Caco-2 (cell line): ENCODE results near the gene PLEKHA5. TPM values are rescaled to one million over a fixed set of nuclear protein-coding genes. Genes with fewer than 3 reads are reported as not detected.

ENCODE experiments used
- BruUV-seq: library from RNA; stranded (reverse); fragments of 400-500 nt; replicated peaks from 2 replicates; lab custom pipeline; 2021; lab: Mats Ljungman, UMichigan
- CTCF ChIA-PET: fragments of 300-600 bp; sonication (Branson Sonifier 250); formaldehyde crosslinking; loops from one replicate; lab custom pipeline; 2022; ENCODE audit warnings: antibody characterized with exemption; lab: Charles Lee
- POLR2A ChIA-PET: fragments of 300-600 bp; sonication (Branson Sonifier 250); formaldehyde crosslinking; loops from one replicate; lab custom pipeline; 2022; ENCODE audit warnings: antibody characterized with exemption; lab: Charles Lee
- DNase-seq, 2 experiments: peaks; one replicate each; pipeline versions ENCODE4 v3.0.0 to v3.0.0-alpha.2; 2020 to 2022
- H3K27me3 ChIP-seq: replicated peaks from 2 replicates; pipeline ENCODE4 v1.6.0; 2011; ENCODE audit warnings: low read length; ENCODE audit not compliant: control insufficient read depth, insufficient read depth
- H3K36me3 ChIP-seq: 2 replicates; pipeline ENCODE4 v1.5.1; 2011; ENCODE audit warnings: low read length; ENCODE audit not compliant: control insufficient read depth, insufficient read depth
- H3K4me1 ChIP-seq: fragments of 250-450 bp; sonication (Bioruptor Pico); 2 replicates; pipeline ENCODE4 v1.5.1; 2020; ENCODE audit warnings: mild to moderate bottlenecking
- H3K4me3 ChIP-seq: 2 replicates; pipeline ENCODE4 v1.5.1; 2011; ENCODE audit warnings: low read depth, mild to moderate bottlenecking, control low read depth, low read length
- H3K9me3 ChIP-seq: fragments of 250-450 bp; sonication (Bioruptor Pico); 2 replicates; pipeline ENCODE4 v1.5.1; 2020; ENCODE audit warnings: mild to moderate bottlenecking, moderate library complexity
- H3K27ac Mint-ChIP-seq: one replicate; pipeline ENCODE4 v1.8.0; 2022; ENCODE audit warnings: mixed read lengths; ENCODE audit not compliant: unreplicated experiment
- H3K27me3 Mint-ChIP-seq: one replicate; pipeline ENCODE4 v1.8.0; 2022; ENCODE audit warnings: mixed read lengths; ENCODE audit not compliant: insufficient read depth, unreplicated experiment
- H3K36me3 Mint-ChIP-seq: one replicate; pipeline ENCODE4 v1.8.0; 2022; ENCODE audit warnings: mild to moderate bottlenecking, mixed read lengths; ENCODE audit not compliant: insufficient read depth, unreplicated experiment
- H3K4me1 Mint-ChIP-seq: one replicate; pipeline ENCODE4 v1.8.0; 2022; ENCODE audit warnings: low read depth, mixed read lengths; ENCODE audit not compliant: unreplicated experiment
- H3K4me3 Mint-ChIP-seq: one replicate; pipeline ENCODE4 v1.8.0; 2022; ENCODE audit warnings: mild to moderate bottlenecking, moderate library complexity, mixed read lengths; ENCODE audit not compliant: unreplicated experiment
- H3K9me3 Mint-ChIP-seq: one replicate; pipeline ENCODE4 v1.8.0; 2022; ENCODE audit warnings: mixed read lengths; ENCODE audit not compliant: unreplicated experiment
- intact Hi-C: fragments of 100-400 bp; cut with micrococcal nuclease; formaldehyde crosslinking; loops from one replicate; pipeline ENCODE4 v1.10.0; 2022; ENCODE audit not compliant: unreplicated experiment
- total RNA-seq: library from RNA; stranded (reverse); gene quantifications from 2 replicates; pipeline ENCODE4 v1.2.3, GENCODE V29; 2022
- TF ChIP-seq, protein P1 (sequence below), 2 experiments: fragments of 200-600 bp in 1 of 2; IDR thresholded peaks; 1 replicate in 1 of 2; 2 replicates in 1 of 2; pipeline versions ENCODE4 v1.5.1 to v1.8.0; 2011 to 2022; ENCODE audit warnings: antibody characterized with exemption in 1 of 2, control low read depth in 1 of 2, inconsistent platforms in 1 of 2, low read depth in 1 of 2, low read length in 1 of 2, mild to moderate bottlenecking in 1 of 2, moderate library complexity in 1 of 2; ENCODE audit not compliant: insufficient read depth in 1 of 2, severe bottlenecking in 1 of 2, unreplicated experiment in 1 of 2

Gene PLEKHA5
- total RNA-seq, 1 experiment from 2014 or later = 69.1 TPM

- Mint-ChIP-seq H3K4me3 (no peak overlapping the region), H3K27me3 (no peaks in the 10 kb centered on the region), H3K9me3 (peaks cover 18% of the 10 kb centered on the region), H3K4me1 (peaks cover 7% of the 10 kb centered on the region), H3K36me3 (peaks cover 9% of the 10 kb centered on the region), H3K27ac (no peak overlapping the region)
- BruUV-seq = no TSS peak
- ChIA-PET POLR2A (no interaction called here), CTCF (no interaction called here)
- DNase-seq = no peak
- no peaks in the 10 kb centered on the region for H3K27me3 ChIP-seq
- no peaks in the 10 kb centered on the region; the same call in 1 of the 2 replicates for H3K9me3 ChIP-seq
- no peaks in the 10 kb centered on the region for H3K36me3 ChIP-seq
- intact Hi-C loops = no loop called here
- 0 out of 2 replicates have a peak, but pooled peaks cover 3% of the 10 kb centered on the region for H3K4me1 ChIP-seq
- TF ChIP-seq, protein P1, sequence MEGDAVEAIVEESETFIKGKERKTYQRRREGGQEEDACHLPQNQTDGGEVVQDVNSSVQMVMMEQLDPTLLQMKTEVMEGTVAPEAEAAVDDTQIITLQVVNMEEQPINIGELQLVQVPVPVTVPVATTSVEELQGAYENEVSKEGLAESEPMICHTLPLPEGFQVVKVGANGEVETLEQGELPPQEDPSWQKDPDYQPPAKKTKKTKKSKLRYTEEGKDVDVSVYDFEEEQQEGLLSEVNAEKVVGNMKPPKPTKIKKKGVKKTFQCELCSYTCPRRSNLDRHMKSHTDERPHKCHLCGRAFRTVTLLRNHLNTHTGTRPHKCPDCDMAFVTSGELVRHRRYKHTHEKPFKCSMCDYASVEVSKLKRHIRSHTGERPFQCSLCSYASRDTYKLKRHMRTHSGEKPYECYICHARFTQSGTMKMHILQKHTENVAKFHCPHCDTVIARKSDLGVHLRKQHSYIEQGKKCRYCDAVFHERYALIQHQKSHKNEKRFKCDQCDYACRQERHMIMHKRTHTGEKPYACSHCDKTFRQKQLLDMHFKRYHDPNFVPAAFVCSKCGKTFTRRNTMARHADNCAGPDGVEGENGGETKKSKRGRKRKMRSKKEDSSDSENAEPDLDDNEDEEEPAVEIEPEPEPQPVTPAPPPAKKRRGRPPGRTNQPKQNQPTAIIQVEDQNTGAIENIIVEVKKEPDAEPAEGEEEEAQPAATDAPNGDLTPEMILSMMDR (IDR thresholded peaks at IDR 0.05; ENCODE audit: insufficient read depth in 1 of 2, low read depth in 1 of 2, low read length in 1 of 2, severe bottlenecking in 1 of 2, unreplicated experiment in 1 of 2) = no peak
- no peak overlapping the region for H3K4me3 ChIP-seq
These were observed 4.2 kb upstream of the PLEKHA5 start for GRCh38 chr12:19125325-19125724.

DNA sequence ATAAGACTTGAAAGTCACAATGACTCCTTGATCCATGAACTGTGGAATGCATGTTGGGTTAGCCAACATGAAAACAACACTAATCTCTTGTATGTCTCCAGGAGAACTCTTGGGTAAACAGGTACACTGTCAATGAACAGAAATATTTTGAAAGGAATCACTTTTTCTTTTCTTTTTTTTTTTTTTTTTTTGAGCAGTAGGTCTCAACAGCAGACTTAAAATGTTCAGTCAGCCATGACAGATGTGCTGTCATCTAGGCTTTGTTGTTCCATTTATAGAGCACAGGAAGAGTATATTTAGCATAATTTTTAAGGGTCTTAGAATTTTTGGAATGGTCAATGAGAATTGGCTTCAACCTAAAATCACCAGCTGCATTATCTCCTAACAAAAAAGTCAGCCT, 2.3 kb upstream of the PLEKHA5 start:
- TF ChIP-seq, protein P1 (IDR thresholded peaks at IDR 0.05; ENCODE audit: insufficient read depth in 1 of 2, low read depth in 1 of 2, low read length in 1 of 2, severe bottlenecking in 1 of 2, unreplicated experiment in 1 of 2) = no peak
- H3K27ac Mint-ChIP-seq = no peak overlapping the region
- H3K36me3 Mint-ChIP-seq = peaks cover 19% of the 10 kb centered on the region
- no peaks in the 10 kb centered on the region for H3K36me3 ChIP-seq
- no peaks in the 10 kb centered on the region for H3K27me3 ChIP-seq
- DNase-seq = no peak
- no peak overlapping the region for H3K4me3 ChIP-seq
- H3K9me3 ChIP-seq = no peaks in the 10 kb centered on the region; the same call in 1 of the 2 replicates
- H3K9me3 Mint-ChIP-seq = peaks cover 18% of the 10 kb centered on the region
- H3K4me1 ChIP-seq = 0 out of 2 replicates have a peak, but pooled peaks cover 3% of the 10 kb centered on the region
- ChIA-PET POLR2A (no interaction called here), CTCF (no interaction called here)
- BruUV-seq = no TSS peak
- no peaks in the 10 kb centered on the region for H3K27me3 Mint-ChIP-seq
- no peak overlapping the region for H3K4me3 Mint-ChIP-seq
- intact Hi-C loops = no loop called here
- H3K4me1 Mint-ChIP-seq = peaks cover 7% of the 10 kb centered on the region

DNA sequence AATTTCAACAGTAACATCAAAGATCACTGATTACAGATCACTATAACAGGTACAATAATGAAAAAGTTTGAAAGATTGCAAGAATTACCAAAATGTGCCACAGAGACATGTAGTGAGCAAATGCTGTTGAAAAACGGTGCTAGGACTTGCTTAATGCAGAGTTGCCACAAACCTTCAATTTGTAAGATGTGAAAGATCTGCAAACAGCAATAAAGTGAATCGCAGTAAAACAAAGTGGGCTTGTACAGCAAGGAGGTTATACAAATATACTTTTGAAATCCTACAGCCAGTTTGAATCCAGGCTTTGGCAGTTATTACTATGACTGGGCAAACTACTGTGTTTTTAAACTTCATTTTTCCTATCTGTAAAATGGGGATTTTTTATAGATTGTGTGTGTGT, 1.0 kb upstream of the PLEKHA5 start:
- intact Hi-C loops = no loop called here
- ChIA-PET CTCF (interaction anchor here (0.7 kb wide), 1 partner anchor 83 kb away, joined by 3 read pairs; no protein-coding TSS in a partner anchor), POLR2A (no interaction called here)
- H3K27ac Mint-ChIP-seq = peak overlapping the region; percentile 63
- Histone ChIP-seq H3K27me3 (no peaks in the 10 kb centered on the region), H3K36me3 (no peaks in the 10 kb centered on the region), H3K4me1 (0 out of 2 replicates have a peak, but pooled peaks cover 9% of the 10 kb centered on the region), H3K9me3 (no peaks in the 10 kb centered on the region; the same call in 1 of the 2 replicates), H3K4me3 (no peak overlapping the region)
- peaks cover 7% of the 10 kb centered on the region for H3K4me1 Mint-ChIP-seq
- no peak for DNase-seq
- H3K9me3 Mint-ChIP-seq = peaks cover 18% of the 10 kb centered on the region
- H3K27me3 Mint-ChIP-seq = no peaks in the 10 kb centered on the region
- H3K36me3 Mint-ChIP-seq = peaks cover 19% of the 10 kb centered on the region
- TF ChIP-seq, protein P1 (IDR thresholded peaks at IDR 0.05; ENCODE audit: insufficient read depth in 1 of 2, low read depth in 1 of 2, low read length in 1 of 2, severe bottlenecking in 1 of 2, unreplicated experiment in 1 of 2) = no peak
- H3K4me3 Mint-ChIP-seq = peak overlapping the region; percentile 91
- BruUV-seq = no TSS peak
